HepG2 (cell line): ENCODE results near the gene PAPOLA. TPM values are rescaled to one million over a fixed set of nuclear protein-coding genes. Genes with fewer than 3 reads are reported as not detected.

ENCODE experiments used
- EED ChIP-seq: sonication (generic); formaldehyde crosslinking; IDR thresholded peaks from 2 replicates; pipeline ENCODE4 v1.5.0; 2020; ENCODE audit warnings: mild to moderate bottlenecking, missing genetic modification reagents
- ERF ChIP-seq: IDR thresholded peaks from 2 replicates; pipeline ENCODE4 v1.6.1; 2018; ENCODE audit warnings: missing biosample characterization, missing genetic modification reagents
- FLYWCH1 ChIP-seq: sonication (generic); formaldehyde crosslinking; IDR thresholded peaks from 2 replicates; pipeline ENCODE4 v1.8.1; 2023; ENCODE audit warnings: mild to moderate bottlenecking, missing genetic modification reagents
- FOXA1 ChIP-seq, 2 experiments: fragments of 450-650 bp in 1 of 2; sonication (generic) in 1 of 2; formaldehyde crosslinking in 1 of 2; IDR thresholded peaks; 2 replicates each; pipeline versions ENCODE4 v1.4.0 to v1.6.1; 2016 to 2020; ENCODE audit warnings: missing genetic modification reagents in 1 of 2
- IKZF4 ChIP-seq: sonication (generic); formaldehyde crosslinking; IDR thresholded peaks from 2 replicates; pipeline ENCODE4 v1.5.1; 2020; ENCODE audit warnings: borderline replicate concordance, mild to moderate bottlenecking, low read depth, missing genetic modification reagents; ENCODE audit errors: not compliant biosample characterization
- IRF2 ChIP-seq: IDR thresholded peaks from 2 replicates; pipeline ENCODE4 v1.6.1; 2018; ENCODE audit warnings: missing genetic modification reagents, missing compliant biosample characterization
- MAFG ChIP-seq: sonication (generic); formaldehyde crosslinking; IDR thresholded peaks from 2 replicates; pipeline ENCODE4 v1.5.1; 2020; ENCODE audit warnings: mild to moderate bottlenecking, missing genetic modification reagents
- NR2C2 ChIP-seq: sonication (generic); formaldehyde crosslinking; IDR thresholded peaks from 2 replicates; pipeline ENCODE4 v1.4.0; 2020; ENCODE audit warnings: missing genetic modification reagents, mild to moderate bottlenecking, moderate library complexity, borderline replicate concordance
- SIX1 ChIP-seq: sonication (generic); formaldehyde crosslinking; IDR thresholded peaks from 2 replicates; pipeline ENCODE4 v1.4.0; 2020; ENCODE audit warnings: missing genetic modification reagents, borderline replicate concordance
- TRIM24 ChIP-seq: sonication (generic); formaldehyde crosslinking; IDR thresholded peaks from 2 replicates; pipeline ENCODE4 v1.8.0; 2022; ENCODE audit warnings: mild to moderate bottlenecking, missing genetic modification reagents
- ZNF558 ChIP-seq: sonication (generic); formaldehyde crosslinking; IDR thresholded peaks from 2 replicates; pipeline ENCODE4 v1.9.0; 2022; ENCODE audit warnings: mild to moderate bottlenecking, missing genetic modification reagents, borderline replicate concordance
- ZNF563 ChIP-seq: sonication (generic); formaldehyde crosslinking; IDR thresholded peaks from 2 replicates; pipeline ENCODE4 v1.8.0; 2022; ENCODE audit warnings: mild to moderate bottlenecking, moderate library complexity, missing genetic modification reagents
- polyA plus RNA-seq, 8 experiments: library from polyadenylated mRNA; depleted of rRNA in 3 of 8; stranded (reverse) in 7 of 8; unstranded in 1 of 8; fragments of >200 nt; fragmentation: Illumina TruSeq in 4 of 8; extraction: Trizol in 4 of 8; gene quantifications; 2 replicates each; pipeline versions ENCODE4 v1.2.1 to v1.2.3, GENCODE V29; 2011 to 2016; ENCODE audit warnings: low read depth in 4 of 8, missing spikeins in 1 of 8, mixed read lengths in 1 of 8; ENCODE audit not compliant: insufficient read depth in 1 of 8
- total RNA-seq, 5 experiments: library from RNA; depleted of rRNA; stranded (reverse); fragments of >200 nt; fragmentation: Illumina TruSeq; extraction: Trizol; gene quantifications; 2 replicates each; pipeline ENCODE4 v1.2.3, GENCODE V29; 2016; ENCODE audit warnings: low read depth in 1 of 5
- TF ChIP-seq, protein P1 (sequence below): sonication (generic); formaldehyde crosslinking; IDR thresholded peaks from 2 replicates; pipeline ENCODE4 v1.5.1; 2020; ENCODE audit warnings: missing genetic modification reagents, mild to moderate bottlenecking, borderline replicate concordance
- TF ChIP-seq, protein P2 (sequence below): sonication (generic); formaldehyde crosslinking; IDR thresholded peaks from 2 replicates; pipeline ENCODE4 v1.4.0; 2020; ENCODE audit warnings: mild to moderate bottlenecking, low read depth, missing genetic modification reagents
- TF ChIP-seq, protein P3 (sequence below): sonication (generic); formaldehyde crosslinking; IDR thresholded peaks from 2 replicates; pipeline ENCODE4 v1.4.0; 2020; ENCODE audit warnings: low read depth, mild to moderate bottlenecking, missing genetic modification reagents
- TF ChIP-seq, protein P4 (sequence below): IDR thresholded peaks from 2 replicates; pipeline ENCODE4 v1.6.1; 2016; ENCODE audit warnings: low read depth
- TF ChIP-seq, protein P5 (sequence below): sonication (generic); formaldehyde crosslinking; IDR thresholded peaks from 2 replicates; pipeline ENCODE4 v1.5.0; 2020; ENCODE audit warnings: missing genetic modification reagents

Gene PAPOLA
- total and polyA plus RNA-seq, 2 of the 13 experiments (the other 11 are each of a cell fraction or from before 2014, with no cell fraction given) = 103 to 151 TPM

DNA sequence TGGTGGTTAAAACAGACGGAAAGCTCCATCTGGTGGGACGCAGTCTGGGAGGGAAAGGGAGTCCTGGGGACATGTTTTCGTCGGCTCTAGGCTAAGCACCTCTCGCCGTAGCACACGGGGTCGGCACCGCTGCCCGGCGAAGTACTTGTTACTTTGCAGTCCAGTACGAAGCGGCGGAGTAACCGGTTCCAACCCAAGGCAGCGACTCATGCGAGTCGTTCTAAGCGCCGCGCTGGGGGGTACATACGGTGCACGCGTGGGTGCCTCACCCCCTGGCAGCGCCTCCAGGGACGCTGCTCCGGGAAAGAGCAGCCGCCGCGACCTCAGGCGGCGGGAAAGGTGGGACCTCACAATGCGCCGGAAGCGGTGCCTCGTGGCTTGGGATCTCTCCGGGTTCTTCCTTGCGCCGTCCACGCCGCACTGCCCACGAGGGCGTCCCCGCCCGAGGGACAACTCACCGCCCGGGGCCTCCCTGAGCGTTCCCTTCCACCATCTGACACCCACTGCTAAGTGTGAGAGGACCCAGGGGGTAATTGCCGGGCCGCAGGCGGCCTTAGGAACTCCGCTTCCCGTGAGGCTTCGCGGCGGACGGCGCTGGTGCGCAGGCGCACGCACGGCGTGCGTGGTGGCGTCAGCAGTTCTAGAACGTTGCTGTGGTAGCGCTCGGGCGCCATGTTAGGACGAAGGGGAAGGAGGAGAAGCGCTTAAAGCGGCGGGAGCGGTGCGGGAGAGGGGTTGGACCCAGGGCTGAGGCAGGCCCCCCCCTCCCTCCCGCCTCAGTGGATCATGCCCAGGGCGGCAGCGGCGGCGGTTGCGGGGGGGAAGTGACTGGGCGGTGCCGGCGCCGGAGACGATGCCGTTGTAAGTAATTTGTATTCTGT, at the start of gene PAPOLA (continued):
- TF ChIP-seq, protein P1, sequence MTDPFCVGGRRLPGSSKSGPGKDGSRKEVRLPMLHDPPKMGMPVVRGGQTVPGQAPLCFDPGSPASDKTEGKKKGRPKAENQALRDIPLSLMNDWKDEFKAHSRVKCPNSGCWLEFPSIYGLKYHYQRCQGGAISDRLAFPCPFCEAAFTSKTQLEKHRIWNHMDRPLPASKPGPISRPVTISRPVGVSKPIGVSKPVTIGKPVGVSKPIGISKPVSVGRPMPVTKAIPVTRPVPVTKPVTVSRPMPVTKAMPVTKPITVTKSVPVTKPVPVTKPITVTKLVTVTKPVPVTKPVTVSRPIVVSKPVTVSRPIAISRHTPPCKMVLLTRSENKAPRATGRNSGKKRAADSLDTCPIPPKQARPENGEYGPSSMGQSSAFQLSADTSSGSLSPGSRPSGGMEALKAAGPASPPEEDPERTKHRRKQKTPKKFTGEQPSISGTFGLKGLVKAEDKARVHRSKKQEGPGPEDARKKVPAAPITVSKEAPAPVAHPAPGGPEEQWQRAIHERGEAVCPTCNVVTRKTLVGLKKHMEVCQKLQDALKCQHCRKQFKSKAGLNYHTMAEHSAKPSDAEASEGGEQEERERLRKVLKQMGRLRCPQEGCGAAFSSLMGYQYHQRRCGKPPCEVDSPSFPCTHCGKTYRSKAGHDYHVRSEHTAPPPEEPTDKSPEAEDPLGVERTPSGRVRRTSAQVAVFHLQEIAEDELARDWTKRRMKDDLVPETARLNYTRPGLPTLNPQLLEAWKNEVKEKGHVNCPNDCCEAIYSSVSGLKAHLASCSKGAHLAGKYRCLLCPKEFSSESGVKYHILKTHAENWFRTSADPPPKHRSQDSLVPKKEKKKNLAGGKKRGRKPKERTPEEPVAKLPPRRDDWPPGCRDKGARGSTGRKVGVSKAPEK (CRISPR knock-in tag) = no peak
- TF ChIP-seq FOXA1 (IDR thresholded peaks at IDR 0.05) (no peak), FOXA1 (CRISPR knock-in tag; IDR thresholded peaks at IDR 0.05) (no peak), TRIM24 (no peak), IKZF4 (CRISPR knock-in tag) (peak; percentile 76), ERF (CRISPR knock-in tag) (peak; percentile 76; the same call in 1 of the 2 replicates), IRF2 (peak; percentile 68), SIX1 (CRISPR knock-in tag) (no peak), MAFG (CRISPR knock-in tag) (no peak), FLYWCH1 (0 out of 2 replicates have a peak, but pooled peaks have one; percentile 77), ZNF563 (peak; percentile 54), NR2C2 (peak; percentile 85), EED (CRISPR knock-in tag) (no peak), ZNF558 (CRISPR knock-in tag) (peak; percentile 92; the same call in 1 of the 2 replicates)
- TF ChIP-seq, protein P2, sequence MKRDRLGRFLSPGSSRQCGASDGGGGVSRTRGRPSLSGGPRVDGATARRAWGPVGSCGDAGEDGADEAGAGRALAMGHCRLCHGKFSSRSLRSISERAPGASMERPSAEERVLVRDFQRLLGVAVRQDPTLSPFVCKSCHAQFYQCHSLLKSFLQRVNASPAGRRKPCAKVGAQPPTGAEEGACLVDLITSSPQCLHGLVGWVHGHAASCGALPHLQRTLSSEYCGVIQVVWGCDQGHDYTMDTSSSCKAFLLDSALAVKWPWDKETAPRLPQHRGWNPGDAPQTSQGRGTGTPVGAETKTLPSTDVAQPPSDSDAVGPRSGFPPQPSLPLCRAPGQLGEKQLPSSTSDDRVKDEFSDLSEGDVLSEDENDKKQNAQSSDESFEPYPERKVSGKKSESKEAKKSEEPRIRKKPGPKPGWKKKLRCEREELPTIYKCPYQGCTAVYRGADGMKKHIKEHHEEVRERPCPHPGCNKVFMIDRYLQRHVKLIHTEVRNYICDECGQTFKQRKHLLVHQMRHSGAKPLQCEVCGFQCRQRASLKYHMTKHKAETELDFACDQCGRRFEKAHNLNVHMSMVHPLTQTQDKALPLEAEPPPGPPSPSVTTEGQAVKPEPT (CRISPR knock-in tag) = no peak
- TF ChIP-seq, protein P3, sequence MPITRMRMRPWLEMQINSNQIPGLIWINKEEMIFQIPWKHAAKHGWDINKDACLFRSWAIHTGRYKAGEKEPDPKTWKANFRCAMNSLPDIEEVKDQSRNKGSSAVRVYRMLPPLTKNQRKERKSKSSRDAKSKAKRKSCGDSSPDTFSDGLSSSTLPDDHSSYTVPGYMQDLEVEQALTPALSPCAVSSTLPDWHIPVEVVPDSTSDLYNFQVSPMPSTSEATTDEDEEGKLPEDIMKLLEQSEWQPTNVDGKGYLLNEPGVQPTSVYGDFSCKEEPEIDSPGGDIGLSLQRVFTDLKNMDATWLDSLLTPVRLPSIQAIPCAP (CRISPR knock-in tag) = 0 out of 2 replicates have a peak, but pooled peaks have one; percentile 18
- TF ChIP-seq, protein P4, sequence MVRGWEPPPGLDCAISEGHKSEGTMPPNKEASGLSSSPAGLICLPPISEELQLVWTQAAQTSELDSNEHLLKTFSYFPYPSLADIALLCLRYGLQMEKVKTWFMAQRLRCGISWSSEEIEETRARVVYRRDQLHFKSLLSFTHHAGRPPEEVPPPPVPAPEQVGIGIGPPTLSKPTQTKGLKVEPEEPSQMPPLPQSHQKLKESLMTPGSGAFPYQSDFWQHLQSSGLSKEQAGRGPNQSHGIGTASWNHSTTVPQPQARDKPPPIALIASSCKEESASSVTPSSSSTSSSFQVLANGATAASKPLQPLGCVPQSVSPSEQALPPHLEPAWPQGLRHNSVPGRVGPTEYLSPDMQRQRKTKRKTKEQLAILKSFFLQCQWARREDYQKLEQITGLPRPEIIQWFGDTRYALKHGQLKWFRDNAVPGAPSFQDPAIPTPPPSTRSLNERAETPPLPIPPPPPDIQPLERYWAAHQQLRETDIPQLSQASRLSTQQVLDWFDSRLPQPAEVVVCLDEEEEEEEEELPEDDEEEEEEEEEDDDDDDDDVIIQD (CRISPR knock-in tag) = no peak; the same call in 1 of the 2 replicates
- TF ChIP-seq, protein P5, sequence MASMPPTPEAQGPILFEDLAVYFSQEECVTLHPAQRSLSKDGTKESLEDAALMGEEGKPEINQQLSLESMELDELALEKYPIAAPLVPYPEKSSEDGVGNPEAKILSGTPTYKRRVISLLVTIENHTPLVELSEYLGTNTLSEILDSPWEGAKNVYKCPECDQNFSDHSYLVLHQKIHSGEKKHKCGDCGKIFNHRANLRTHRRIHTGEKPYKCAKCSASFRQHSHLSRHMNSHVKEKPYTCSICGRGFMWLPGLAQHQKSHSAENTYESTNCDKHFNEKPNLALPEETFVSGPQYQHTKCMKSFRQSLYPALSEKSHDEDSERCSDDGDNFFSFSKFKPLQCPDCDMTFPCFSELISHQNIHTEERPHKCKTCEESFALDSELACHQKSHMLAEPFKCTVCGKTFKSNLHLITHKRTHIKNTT = no peak
